Breast epithelium (tissue), 3 donors: Measurements from ENCODE around the gene HOXB1.

ENCODE experiments used
- CTCF ChIP-seq, 3 donors: fragments of 450-650 bp; IDR thresholded peaks; one replicate each; pipeline ENCODE4 v1.5.1; 2016 to 2017; ENCODE audit warnings: antibody characterized with exemption in 3 of 3, mild to moderate bottlenecking in 3 of 3, moderate library complexity in 3 of 3
- POLR2A ChIP-seq: fragments of 450-650 bp; IDR thresholded peaks from one replicate; pipeline ENCODE4 v1.6.1; 2016; ENCODE audit warnings: antibody characterized with exemption, mild to moderate bottlenecking, moderate library complexity
- POLR2AphosphoS5 ChIP-seq, 3 donors: sonication (generic); formaldehyde crosslinking; IDR thresholded peaks; one replicate each; pipeline ENCODE4 v1.6.1; 2017; ENCODE audit warnings: antibody characterized with exemption in 3 of 3

- no peak for TF ChIP-seq CTCF (IDR thresholded peaks at IDR 0.05)
- no peak for TF ChIP-seq POLR2A
- TF ChIP-seq POLR2AphosphoS5 (IDR thresholded peaks at IDR 0.05), result no peak
Measured at GRCh38 chr17:48561884-48562810, 31.3 kb upstream of the HOXB1 start.
